ENCODE data around the gene ZNF710. TPM values are rescaled to one million over a fixed set of nuclear protein-coding genes. Genes with fewer than 3 reads are reported as not detected.

Gene ZNF710
- total and polyA plus RNA-seq, 2 of the 13 experiments (the other 11 are each of a cell fraction or from before 2014, with no cell fraction given) = 4.7 to 20.6 TPM

GRCh38 chr15:90101130-90101968 lies 100.2 kb downstream of the ZNF710 start (continued):
- TF ChIP-seq BRF2 (CRISPR knock-in tag; IDR thresholded peaks at IDR 0.05) (no peak), MAFF (IDR thresholded peaks at IDR 0.05; ENCODE audit: low read depth, low read length) (no peak), GATAD2A (CRISPR knock-in tag; IDR thresholded peaks at IDR 0.05) (peak; percentile 55), ZNF556 (CRISPR knock-in tag; IDR thresholded peaks at IDR 0.05; ENCODE audit: borderline replicate concordance) (no peak), MLLT10 (CRISPR knock-in tag; IDR thresholded peaks at IDR 0.05) (no peak), HOXA3 (CRISPR knock-in tag; IDR thresholded peaks at IDR 0.05) (no peak; the same call in 1 of the 2 replicates), FOXA1 (IDR thresholded peaks at IDR 0.05) (no peak), FOXA1 (CRISPR knock-in tag; IDR thresholded peaks at IDR 0.05) (no peak), TOE1 (CRISPR knock-in tag; IDR thresholded peaks at IDR 0.05) (no peak), JDP2 (CRISPR knock-in tag; IDR thresholded peaks at IDR 0.05; ENCODE audit: borderline replicate concordance) (no peak), ZZZ3 (CRISPR knock-in tag; IDR thresholded peaks at IDR 0.05; ENCODE audit: borderline replicate concordance) (no peak), ZNF841 (CRISPR knock-in tag; IDR thresholded peaks at IDR 0.05; ENCODE audit: borderline replicate concordance) (no peak), ZBED4 (CRISPR knock-in tag; IDR thresholded peaks at IDR 0.05; ENCODE audit: borderline replicate concordance) (no peak), JUN (CRISPR knock-in tag; IDR thresholded peaks at IDR 0.05) (no peak), ZNF749 (CRISPR knock-in tag; IDR thresholded peaks at IDR 0.05; ENCODE audit: borderline replicate concordance) (no peak)
- TF ChIP-seq, protein P1, sequence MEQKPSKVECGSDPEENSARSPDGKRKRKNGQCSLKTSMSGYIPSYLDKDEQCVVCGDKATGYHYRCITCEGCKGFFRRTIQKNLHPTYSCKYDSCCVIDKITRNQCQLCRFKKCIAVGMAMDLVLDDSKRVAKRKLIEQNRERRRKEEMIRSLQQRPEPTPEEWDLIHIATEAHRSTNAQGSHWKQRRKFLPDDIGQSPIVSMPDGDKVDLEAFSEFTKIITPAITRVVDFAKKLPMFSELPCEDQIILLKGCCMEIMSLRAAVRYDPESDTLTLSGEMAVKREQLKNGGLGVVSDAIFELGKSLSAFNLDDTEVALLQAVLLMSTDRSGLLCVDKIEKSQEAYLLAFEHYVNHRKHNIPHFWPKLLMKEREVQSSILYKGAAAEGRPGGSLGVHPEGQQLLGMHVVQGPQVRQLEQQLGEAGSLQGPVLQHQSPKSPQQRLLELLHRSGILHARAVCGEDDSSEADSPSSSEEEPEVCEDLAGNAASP (CRISPR knock-in tag; IDR thresholded peaks at IDR 0.05; ENCODE audit: borderline replicate concordance) = peak; percentile 50; the same call in 1 of the 2 replicates
- TF ChIP-seq, protein P2, sequence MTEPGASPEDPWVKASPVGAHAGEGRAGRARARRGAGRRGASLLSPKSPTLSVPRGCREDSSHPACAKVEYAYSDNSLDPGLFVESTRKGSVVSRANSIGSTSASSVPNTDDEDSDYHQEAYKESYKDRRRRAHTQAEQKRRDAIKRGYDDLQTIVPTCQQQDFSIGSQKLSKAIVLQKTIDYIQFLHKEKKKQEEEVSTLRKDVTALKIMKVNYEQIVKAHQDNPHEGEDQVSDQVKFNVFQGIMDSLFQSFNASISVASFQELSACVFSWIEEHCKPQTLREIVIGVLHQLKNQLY (CRISPR knock-in tag; IDR thresholded peaks at IDR 0.05) = no peak
- TF ChIP-seq, protein P3, sequence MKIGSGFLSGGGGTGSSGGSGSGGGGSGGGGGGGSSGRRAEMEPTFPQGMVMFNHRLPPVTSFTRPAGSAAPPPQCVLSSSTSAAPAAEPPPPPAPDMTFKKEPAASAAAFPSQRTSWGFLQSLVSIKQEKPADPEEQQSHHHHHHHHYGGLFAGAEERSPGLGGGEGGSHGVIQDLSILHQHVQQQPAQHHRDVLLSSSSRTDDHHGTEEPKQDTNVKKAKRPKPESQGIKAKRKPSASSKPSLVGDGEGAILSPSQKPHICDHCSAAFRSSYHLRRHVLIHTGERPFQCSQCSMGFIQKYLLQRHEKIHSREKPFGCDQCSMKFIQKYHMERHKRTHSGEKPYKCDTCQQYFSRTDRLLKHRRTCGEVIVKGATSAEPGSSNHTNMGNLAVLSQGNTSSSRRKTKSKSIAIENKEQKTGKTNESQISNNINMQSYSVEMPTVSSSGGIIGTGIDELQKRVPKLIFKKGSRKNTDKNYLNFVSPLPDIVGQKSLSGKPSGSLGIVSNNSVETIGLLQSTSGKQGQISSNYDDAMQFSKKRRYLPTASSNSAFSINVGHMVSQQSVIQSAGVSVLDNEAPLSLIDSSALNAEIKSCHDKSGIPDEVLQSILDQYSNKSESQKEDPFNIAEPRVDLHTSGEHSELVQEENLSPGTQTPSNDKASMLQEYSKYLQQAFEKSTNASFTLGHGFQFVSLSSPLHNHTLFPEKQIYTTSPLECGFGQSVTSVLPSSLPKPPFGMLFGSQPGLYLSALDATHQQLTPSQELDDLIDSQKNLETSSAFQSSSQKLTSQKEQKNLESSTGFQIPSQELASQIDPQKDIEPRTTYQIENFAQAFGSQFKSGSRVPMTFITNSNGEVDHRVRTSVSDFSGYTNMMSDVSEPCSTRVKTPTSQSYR (CRISPR knock-in tag; IDR thresholded peaks at IDR 0.05; ENCODE audit: borderline replicate concordance) = no peak

Data from HepG2 (cell line).